ENCODE measurements around the gene SMARCD1. TPM values are rescaled to one million over a fixed set of nuclear protein-coding genes. Genes with fewer than 3 reads are reported as not detected.

Gene SMARCD1
- polyA plus RNA-seq, 10 donors, result 39.8 to 72.4 (median 55.1) TPM

DNA sequence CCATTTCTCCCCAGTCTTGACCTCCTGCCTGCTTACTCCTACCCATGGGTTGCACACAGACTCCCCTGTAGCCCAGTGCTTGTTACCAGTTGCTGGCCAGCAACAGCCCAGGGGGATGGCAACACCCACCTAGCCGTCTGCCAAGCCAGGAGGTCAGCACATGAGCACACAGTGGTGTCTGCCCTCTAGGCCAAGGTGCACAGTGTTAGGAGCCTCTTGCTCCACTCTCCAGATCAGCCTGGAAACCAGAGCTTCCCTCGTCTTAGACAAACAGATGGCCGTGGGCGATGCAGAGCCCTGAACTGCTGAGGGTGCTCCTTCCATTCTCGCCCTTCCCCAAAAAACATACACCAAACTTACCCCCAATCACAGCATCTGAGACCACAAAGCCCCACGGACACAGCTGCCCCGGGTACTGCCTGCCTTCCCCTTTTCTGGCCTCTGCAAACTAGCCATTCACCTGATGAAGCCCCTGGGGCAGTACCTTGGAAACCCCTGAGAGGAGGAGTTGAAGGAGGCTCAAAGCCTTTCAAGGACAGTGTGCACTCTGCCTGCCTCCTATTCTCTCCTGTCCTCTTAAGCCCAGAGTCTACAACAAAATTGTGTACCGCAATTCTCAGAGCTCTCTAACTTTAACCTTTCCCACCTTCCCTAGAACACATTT, 17.6 kb downstream of the SMARCD1 start:
- no peak for DNase-seq

GRCh38 chr12:50103351-50103750, 18.2 kb downstream of the SMARCD1 start:
- no peak for DNase-seq

DNA sequence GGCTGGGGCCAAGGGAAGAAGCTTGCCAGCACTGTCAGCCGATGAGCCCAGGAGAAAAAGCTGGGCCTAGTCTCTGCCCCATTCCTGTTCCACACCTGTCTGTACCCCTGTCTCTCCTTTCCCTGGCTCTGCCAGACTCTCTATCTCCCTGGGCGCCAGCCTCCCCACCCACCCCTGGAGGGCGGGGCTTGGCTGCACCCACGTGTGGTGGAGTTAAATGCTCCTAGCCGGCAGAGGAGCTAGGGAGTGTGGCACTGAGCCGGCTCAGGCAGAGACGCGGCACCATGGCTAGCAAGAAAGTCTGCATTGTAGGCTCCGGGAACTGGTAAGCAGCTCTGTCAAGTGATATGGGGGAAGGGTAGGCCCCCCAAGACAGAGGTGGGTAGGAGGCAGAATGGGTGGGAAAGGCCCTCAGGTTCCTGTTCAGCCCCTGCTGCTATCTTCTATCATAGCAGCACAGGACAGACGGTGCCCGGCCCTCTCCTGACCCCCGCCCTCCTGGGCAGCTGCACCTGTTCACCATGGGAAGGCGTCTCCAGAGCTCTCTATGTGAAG, 18.7 kb downstream of the SMARCD1 start, which contains the start of gene GPD1:
TSS of gene GPD1 (plus strand) at position 242 of the 555 bp plus-strand sequence. CDS start at position 285, 43 bp downstream.
- peak; percentile 41 to 54 (median 43) for DNase-seq

DNA sequence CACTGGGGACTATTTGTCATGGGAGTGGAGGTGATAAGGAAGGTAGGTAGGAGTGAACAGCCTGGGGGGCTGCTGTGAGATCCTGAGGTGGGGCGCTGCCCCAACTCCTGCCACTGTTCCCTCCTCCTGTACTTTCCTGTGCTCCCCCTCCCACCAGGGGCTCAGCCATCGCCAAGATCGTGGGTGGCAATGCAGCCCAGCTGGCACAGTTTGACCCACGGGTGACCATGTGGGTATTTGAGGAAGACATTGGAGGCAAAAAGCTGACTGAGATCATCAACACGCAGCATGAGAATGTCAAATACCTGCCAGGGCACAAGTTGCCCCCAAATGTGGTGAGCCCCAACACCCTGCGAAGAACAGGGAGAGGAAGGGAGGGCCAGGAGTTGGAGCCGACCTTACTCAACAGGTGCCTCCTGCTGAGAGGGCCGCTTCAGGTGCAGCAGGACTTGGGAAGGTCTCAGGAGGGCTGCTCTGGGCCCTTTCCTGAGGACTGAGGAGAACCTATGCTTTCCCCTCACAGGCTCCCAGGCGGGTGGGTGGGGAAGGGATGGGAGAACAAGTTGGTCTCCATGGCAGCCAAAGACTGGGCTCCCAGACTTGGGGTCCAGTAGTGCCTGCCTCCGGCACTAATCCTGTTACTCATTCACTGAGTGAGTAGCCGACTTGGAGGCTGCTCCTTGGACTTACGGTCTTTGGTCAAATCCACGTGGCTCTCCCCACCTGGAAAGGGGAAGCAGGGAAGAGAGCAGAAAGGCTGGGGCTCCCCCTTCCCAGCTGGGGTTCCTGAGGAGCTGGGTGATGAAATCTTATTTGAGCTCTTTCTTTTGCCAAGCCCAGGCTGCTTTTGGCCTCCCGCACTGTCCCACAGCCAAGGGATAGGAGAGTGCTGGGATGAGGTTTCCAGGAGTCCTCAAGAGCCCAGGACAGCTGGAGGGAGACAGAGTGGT, 19.6 kb downstream of the SMARCD1 start:
- DNase-seq, result peak; percentile 28 to 66 (median 38)

DNA sequence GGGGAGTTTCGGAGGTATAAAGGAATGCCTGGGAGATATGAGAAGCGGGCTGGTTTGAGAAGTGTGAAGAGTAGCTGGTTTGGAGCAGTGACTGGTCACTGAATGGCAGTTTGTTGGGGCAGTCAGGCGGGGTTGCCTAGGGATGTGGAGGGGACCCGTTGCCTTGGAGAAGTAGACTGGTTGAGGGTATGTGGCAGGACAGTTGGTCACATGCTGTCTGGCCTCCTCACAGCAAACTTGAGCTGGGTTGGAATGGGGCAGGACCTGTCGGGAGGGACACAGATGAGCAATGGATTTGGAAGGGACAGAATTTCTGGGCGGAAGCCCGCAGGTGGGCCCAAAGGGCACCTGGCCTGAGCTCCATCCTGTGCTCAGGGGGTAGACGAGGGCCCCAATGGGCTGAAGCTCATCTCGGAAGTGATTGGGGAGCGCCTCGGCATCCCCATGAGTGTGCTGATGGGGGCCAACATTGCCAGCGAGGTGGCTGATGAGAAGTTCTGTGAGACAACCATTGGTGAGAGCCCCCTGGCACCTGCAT, 20.8 kb downstream of the SMARCD1 start:
- no peak for DNase-seq

- DNase-seq, result no peak
These were observed 21.8 kb downstream of the SMARCD1 start for GRCh38 chr12:50106907-50107306.

DNA sequence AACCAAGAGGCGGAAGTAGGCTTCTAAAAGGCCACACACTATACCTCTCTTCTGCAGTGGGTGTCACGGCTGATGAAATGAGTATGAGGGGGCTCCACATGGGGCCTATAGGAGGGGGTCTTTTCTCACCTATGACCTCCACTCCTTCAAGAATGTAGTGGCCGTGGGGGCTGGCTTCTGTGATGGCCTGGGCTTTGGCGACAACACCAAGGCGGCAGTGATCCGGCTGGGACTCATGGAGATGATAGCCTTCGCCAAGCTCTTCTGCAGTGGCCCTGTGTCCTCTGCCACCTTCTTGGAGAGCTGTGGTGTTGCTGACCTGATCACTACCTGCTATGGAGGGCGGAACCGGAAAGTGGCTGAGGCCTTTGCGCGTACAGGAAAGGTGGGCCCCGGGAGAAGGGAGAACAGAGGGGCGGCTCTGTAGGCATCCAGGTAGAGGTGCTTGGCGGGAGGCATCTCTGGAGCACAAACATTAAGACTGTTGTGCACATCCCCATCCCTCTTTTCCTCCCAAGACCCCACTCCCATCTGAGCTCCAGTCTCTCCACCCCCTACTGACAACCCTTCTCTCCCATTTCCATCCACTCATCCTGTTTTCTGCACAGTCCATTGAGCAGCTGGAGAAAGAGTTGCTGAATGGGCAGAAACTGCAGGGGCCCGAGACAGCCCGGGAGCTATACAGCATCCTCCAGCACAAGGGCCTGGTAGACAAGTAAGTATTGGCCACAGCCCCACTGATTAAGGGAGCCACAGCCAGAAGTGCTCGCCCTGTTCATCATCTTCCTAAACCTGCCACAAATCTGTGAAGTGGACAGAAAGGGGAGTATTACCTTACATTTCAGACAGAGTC, 22.5 kb downstream of the SMARCD1 start:
- DNase-seq, result no peak

DNA sequence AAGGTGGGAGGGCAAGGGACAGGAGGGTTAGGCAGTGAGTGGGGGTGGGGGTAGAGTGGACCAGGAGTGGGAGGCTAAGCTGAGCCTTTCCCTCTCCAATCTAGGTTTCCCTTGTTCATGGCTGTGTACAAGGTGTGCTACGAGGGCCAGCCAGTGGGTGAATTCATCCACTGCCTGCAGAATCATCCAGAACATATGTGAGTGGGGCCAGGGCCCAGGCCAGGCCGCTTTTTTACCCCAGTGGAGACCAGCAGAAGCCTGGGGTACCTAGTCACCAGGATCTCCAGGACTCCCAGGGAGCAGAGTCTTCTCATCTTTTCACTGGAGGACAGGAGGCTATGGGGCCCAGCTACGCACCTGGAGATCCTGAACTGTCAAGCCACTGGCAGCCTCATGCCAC, 24.2 kb downstream of the SMARCD1 start:
- no peak for DNase-seq

DNA sequence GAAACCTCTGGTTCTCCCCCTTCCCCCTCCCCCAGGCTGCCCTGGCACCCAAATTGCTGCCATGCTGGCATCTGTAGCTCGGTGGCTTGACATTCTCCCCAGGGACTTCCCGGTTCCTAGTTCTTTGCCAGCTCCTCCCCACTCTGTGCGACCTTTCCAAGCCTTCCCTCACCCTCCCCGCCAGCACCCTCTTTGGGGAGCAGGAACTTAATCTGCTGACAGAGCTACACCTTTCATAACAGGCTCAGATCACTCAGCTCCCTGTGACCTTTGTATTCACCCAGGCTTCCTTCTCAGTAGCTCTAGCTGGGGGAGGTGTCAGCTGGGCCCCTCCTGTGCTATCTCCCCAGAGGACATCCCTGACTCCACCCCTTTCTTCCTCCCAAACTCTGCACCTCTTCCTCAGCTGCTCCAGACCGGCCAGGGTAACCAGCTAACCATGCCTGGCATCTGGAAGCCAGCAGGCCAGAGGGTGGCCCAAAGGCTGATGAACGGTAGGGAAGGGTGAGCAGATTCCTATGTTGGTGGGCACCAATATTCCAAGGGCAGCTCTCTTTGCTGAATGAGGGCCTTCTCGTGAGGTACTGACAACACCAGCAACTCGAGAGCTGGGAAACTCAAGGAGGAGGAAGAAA, 25.1 kb downstream of the SMARCD1 start:
- DNase-seq, result peak in 1 of 3 donors; percentile 29

DNA sequence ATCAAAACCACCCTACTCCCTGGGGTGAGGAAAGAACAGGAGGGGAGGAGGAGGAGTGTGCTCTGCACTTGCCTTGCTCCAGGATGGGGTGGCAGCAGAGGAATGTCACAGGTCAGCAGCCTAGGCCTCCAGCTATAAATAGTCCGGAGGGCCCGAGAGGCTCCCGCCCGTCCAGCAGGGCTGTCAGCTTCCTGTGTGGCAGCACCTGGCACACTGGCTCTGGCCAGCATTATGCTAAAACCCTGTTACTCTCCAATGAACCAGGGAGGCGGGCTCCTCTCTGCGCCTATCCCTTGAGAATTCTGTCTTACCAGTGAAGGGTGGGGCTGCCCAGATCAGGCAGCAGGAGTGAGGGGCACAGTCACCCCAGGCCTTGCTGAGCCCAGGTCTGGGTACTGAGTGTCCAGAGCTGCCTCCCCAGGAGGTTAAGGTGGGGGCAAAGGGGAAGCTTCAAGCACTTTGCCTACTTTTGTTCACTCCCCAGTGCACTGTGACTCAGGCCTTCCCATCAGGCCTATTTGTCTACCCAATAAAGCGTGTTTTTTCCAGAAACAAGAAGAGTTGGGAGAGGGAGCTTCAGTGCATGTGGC, 25.7 kb downstream of the SMARCD1 start:
- peak; percentile 53 to 65 (median 59) for DNase-seq

DNA sequence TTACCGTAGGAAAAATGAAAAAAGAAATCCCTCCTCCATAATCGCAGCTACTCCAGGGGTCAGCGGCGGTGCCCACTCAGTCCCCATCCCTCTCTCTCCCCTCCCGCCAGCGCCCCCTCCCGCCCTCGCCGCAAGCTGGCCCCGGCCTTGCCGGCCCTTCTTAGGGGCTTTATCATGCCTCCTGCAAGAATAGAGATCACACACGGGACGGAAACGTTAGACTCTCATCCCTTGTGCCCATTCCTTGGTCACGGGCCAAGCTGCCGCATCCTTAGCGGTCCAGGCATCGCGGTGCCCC, 26.2 kb downstream of the SMARCD1 start:
- no peak for DNase-seq

DNA sequence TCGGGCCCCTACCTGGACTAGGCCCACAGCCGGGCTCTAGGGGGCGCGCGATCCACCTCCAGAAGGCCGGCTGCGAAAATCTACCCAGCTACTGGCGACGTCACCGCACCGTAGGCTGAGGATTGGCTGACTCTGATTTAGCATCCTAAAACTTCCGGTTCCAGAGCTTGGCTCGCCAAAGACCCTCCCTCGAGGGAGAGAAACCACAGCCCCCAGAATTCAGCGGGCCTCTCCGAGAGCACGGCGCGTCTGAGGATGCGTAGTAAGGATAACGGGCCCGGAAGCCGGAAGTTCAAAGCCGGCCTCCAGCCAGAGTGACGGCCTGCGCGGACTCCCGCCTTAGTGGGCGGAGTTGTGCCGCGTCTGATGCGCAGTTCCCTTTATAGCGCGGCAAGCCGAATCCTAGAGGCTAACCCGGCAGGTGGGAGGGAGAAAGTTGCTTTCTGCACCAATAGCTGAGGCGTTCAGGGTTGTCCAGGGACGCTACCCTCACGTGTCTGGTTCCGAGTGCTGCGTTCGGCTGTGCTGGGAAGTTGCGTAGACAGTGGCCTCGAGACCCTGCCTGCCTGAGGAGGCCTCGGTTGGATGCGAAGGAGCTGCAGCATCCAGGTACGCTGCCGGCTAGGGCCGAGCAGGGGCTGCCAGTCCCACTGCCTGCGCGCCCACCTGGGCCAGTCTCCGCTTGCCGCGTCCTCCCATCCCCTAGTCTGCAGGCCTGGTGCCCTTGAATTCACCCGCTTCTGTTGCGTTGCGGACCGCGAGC, 26.7 kb downstream of the SMARCD1 start, which contains the start of gene COX14:
TSS of gene COX14 (plus strand) at position 544 of the 763 bp plus-strand sequence. CDS start 7,808 bp downstream, outside the sequence.
- DNase-seq, result peak; percentile 100

GRCh38 chr12:50112456-50113218, 27.5 kb downstream of the SMARCD1 start:
- no peak for DNase-seq

GRCh38 chr12:50117057-50117622, 32.0 kb downstream of the SMARCD1 start:
- DNase-seq, result no peak

DNA sequence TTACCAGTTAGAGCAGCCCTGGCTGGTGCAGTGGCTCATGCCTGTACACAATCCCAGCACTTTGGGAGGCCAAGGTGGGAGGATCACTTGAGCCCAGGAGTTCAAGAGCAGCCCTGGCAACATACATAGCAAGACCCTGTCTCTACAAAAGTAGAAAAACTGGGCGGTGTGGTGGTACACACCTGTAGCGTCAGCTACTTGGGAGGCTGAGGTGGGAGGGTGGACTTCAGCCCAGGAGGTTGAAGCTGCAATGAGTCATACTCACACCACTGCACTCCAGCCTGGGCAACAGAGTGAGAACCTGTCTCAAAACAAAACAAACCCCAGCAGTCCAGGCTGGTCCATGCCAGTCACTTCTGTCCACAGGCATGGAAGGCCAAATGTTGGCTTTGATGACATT, 34.2 kb downstream of the SMARCD1 start:
- DNase-seq, result no peak

DNA sequence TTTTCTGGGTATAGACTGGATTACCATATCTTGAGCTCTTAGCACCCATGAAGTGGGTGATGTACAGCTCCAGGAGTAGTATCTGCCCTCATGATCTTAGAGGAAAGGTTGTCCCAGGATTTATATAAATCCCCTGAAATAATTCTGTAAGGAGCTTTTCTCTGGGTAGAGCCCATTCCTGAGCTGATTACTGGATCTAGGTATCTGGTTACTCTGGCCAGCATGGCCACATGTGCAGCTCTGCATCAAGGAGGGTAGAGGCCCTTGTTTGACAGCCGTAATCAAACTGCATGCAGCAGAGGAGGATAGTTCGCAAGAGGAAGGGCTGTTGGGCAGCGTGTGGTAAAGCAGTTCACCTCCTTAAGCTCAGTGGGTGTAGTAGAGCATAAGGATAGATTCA, 35.4 kb downstream of the SMARCD1 start:
- DNase-seq, result no peak

- DNase-seq, result no peak
These were observed 35.8 kb downstream of the SMARCD1 start for GRCh38 chr12:50120953-50121352.

DNA sequence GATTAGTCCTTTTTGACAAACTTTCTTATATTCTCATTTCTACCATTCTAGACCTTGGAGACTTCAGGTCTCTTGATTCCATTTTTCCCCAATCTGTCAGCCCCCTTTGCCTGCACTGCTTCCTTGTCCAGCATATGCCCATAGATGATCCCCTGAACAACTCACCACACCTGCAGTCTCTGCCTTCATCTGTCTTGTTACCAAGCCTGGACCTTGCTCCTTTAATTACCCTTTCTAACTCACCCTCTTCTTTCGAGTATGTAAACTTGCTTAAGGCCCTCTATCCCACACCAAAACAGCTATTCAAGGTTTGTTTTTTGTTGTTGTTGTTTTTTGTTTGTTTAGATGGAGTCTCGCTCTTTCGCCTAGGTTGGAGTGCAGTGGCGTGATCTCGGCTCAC, 36.5 kb downstream of the SMARCD1 start:
- no peak for DNase-seq

All from muscle of back (tissue), 11 donors.